H9 (cell line): ENCODE results near the gene INSR. TPM values are rescaled to one million over a fixed set of nuclear protein-coding genes. Genes with fewer than 3 reads are reported as not detected.

Experiments used
- DNase-seq: peaks from one replicate; pipeline ENCODE4 v3.0.0-alpha.2; 2017
- H2AFZ ChIP-seq: one replicate; pipeline ENCODE4 v1.6.1; 2013; ENCODE audit warnings: mild to moderate bottlenecking, low read length, control low read depth, moderate library complexity
- H2AK5ac ChIP-seq: 2 replicates; pipeline ENCODE4 v1.6.1; 2013; ENCODE audit warnings: low read length, control low read depth, mixed read lengths; ENCODE audit not compliant: insufficient read length
- H2BK120ac ChIP-seq: one replicate; pipeline ENCODE4 v1.6.1; 2013; ENCODE audit warnings: low read depth, mild to moderate bottlenecking, low read length, control low read depth, inconsistent platforms; ENCODE audit not compliant: poor library complexity, severe bottlenecking
- H2BK12ac ChIP-seq: 2 replicates; pipeline ENCODE4 v1.6.1; 2013; ENCODE audit warnings: low read length, control low read depth, mixed read lengths, low read depth; ENCODE audit not compliant: insufficient read length
- H2BK15ac ChIP-seq: 2 replicates; pipeline ENCODE4 v1.6.1; 2013; ENCODE audit warnings: low read depth, low read length, control low read depth
- H2BK20ac ChIP-seq: one replicate; pipeline ENCODE4 v1.6.1; 2013; ENCODE audit warnings: low read depth, mild to moderate bottlenecking, low read length, control low read depth, inconsistent platforms; ENCODE audit not compliant: poor library complexity, severe bottlenecking
- H2BK5ac ChIP-seq: 2 replicates; pipeline ENCODE4 v1.6.1; 2013; ENCODE audit warnings: low read length, control low read depth, mixed read lengths; ENCODE audit not compliant: insufficient read length
- H3K14ac ChIP-seq: 2 replicates; pipeline ENCODE4 v1.6.1; 2013; ENCODE audit warnings: low read length, control low read depth; ENCODE audit not compliant: insufficient read depth
- H3K18ac ChIP-seq: 2 replicates; pipeline ENCODE4 v1.6.1; 2013; ENCODE audit warnings: low read depth, mild to moderate bottlenecking, mixed read lengths, low read length, control low read depth; ENCODE audit not compliant: insufficient read length
- H3K23ac ChIP-seq: 2 replicates; pipeline ENCODE4 v1.6.1; 2013; ENCODE audit warnings: low read length, control low read depth, mixed read lengths, low read depth; ENCODE audit not compliant: insufficient read length
- H3K23me2 ChIP-seq: 2 replicates; pipeline ENCODE4 v1.6.1; 2013; ENCODE audit warnings: low read depth, mild to moderate bottlenecking, mixed read lengths, low read length, control low read depth; ENCODE audit not compliant: insufficient read length, poor library complexity, severe bottlenecking
- H3K27ac ChIP-seq: 2 replicates; pipeline ENCODE4 v1.5.1; 2013; ENCODE audit warnings: low read length, control low read depth, mixed read lengths, low read depth; ENCODE audit not compliant: insufficient read length
- H3K27me3 ChIP-seq: 2 replicates; pipeline ENCODE4 v1.6.1; 2013; ENCODE audit warnings: low read length, control low read depth, inconsistent platforms; ENCODE audit not compliant: insufficient read depth
- H3K4ac ChIP-seq: 2 replicates; pipeline ENCODE4 v1.6.1; 2013; ENCODE audit warnings: low read depth, mild to moderate bottlenecking, control low read depth, inconsistent platforms, low read length, moderate library complexity
- H3K4me1 ChIP-seq: 2 replicates; pipeline ENCODE4 v1.6.1; 2013; ENCODE audit warnings: low read length, control low read depth, inconsistent platforms; ENCODE audit not compliant: insufficient read depth
- H3K4me2 ChIP-seq: 2 replicates; pipeline ENCODE4 v1.6.1; 2013; ENCODE audit warnings: low read length, control low read depth, mixed read lengths; ENCODE audit not compliant: insufficient read length, insufficient read depth
- H3K56ac ChIP-seq: 2 replicates; pipeline ENCODE4 v1.6.1; 2013; ENCODE audit warnings: low read depth, mild to moderate bottlenecking, mixed read lengths, low read length, control low read depth; ENCODE audit not compliant: insufficient read length
- H3K79me1 ChIP-seq: 2 replicates; pipeline ENCODE4 v1.6.1; 2013; ENCODE audit warnings: low read depth, mild to moderate bottlenecking, moderate library complexity, low read length, control low read depth, inconsistent platforms; ENCODE audit not compliant: insufficient read depth, poor library complexity, severe bottlenecking
- H3K79me2 ChIP-seq: 2 replicates; pipeline ENCODE4 v1.6.1; 2013; ENCODE audit warnings: low read length, control low read depth, inconsistent platforms; ENCODE audit not compliant: insufficient read depth
- H3K9ac ChIP-seq: 2 replicates; pipeline ENCODE4 v1.6.1; 2013; ENCODE audit warnings: low read length, control low read depth, mixed read lengths; ENCODE audit not compliant: insufficient read length; ENCODE audit errors: extremely low read depth
- H3K9me3 ChIP-seq: one replicate; pipeline ENCODE4 v1.6.1; 2013; ENCODE audit warnings: low read depth, low read length, inconsistent platforms; ENCODE audit not compliant: control insufficient read depth
- H3T11ph ChIP-seq: one replicate; pipeline ENCODE4 v1.6.1; 2013; ENCODE audit warnings: mild to moderate bottlenecking, low read length, control low read depth, inconsistent platforms
- H4K20me1 ChIP-seq: one replicate; pipeline ENCODE4 v1.6.1; 2013; ENCODE audit not compliant: control insufficient read depth, insufficient read length, insufficient read depth
- H4K5ac ChIP-seq: 2 replicates; pipeline ENCODE4 v1.6.1; 2013; ENCODE audit warnings: low read depth, mild to moderate bottlenecking, mixed read lengths, low read length, control low read depth; ENCODE audit not compliant: insufficient read length
- H4K8ac ChIP-seq: replicated peaks from 2 replicates; pipeline ENCODE4 v1.6.1; 2013; ENCODE audit warnings: low read length, control low read depth, mixed read lengths, low read depth; ENCODE audit not compliant: insufficient read length
- H4K91ac ChIP-seq: 2 replicates; pipeline ENCODE4 v1.6.1; 2013; ENCODE audit warnings: low read depth, mild to moderate bottlenecking, moderate library complexity, mixed read lengths, low read length, control low read depth; ENCODE audit not compliant: insufficient read length
- H3K27ac Mint-ChIP-seq, 3 experiments: 2 replicates in 2 of 3; 3 replicates in 1 of 3; pipeline ENCODE4 v1.8.0; 2020 to 2021; ENCODE audit warnings: mixed read lengths in 3 of 3, mild to moderate bottlenecking in 1 of 3, moderate library complexity in 1 of 3
- H3K27me3 Mint-ChIP-seq: 2 replicates; pipeline ENCODE4 v1.8.0; 2021; ENCODE audit warnings: low read depth, mild to moderate bottlenecking, moderate library complexity, mixed read lengths
- H3K36me3 Mint-ChIP-seq, 3 experiments: 2 replicates in 2 of 3; 3 replicates in 1 of 3; pipeline ENCODE4 v1.8.0; 2020 to 2021; ENCODE audit warnings: low read depth in 3 of 3, mixed read lengths in 3 of 3; ENCODE audit not compliant: insufficient read depth in 1 of 3
- H3K4me1 Mint-ChIP-seq, 2 experiments: 2 replicates each; pipeline ENCODE4 v1.8.0; 2020; ENCODE audit warnings: mixed read lengths in 2 of 2
- H3K4me3 Mint-ChIP-seq, 2 experiments: 2 replicates in 1 of 2; 3 replicates in 1 of 2; pipeline ENCODE4 v1.8.0; 2020 to 2021; ENCODE audit warnings: mild to moderate bottlenecking in 2 of 2, mixed read lengths in 2 of 2, moderate library complexity in 1 of 2
- H3K9me3 Mint-ChIP-seq, 2 experiments: 2 replicates in 1 of 2; 3 replicates in 1 of 2; pipeline ENCODE4 v1.8.0; 2020; ENCODE audit warnings: mild to moderate bottlenecking in 2 of 2, mixed read lengths in 2 of 2, moderate library complexity in 1 of 2
- WGBS: extraction: QIAGEN DNeasy Blood & Tissue Kit; methylation state at CpG from one replicate; pipeline ENCODE4 v1.1.7; 2013; ENCODE audit warnings: missing lambda C conversion rate, low lambda C conversion rate, mixed read lengths; ENCODE audit not compliant: insufficient read length; ENCODE audit errors: extremely low coverage; 5-methylcytosine and 5-hydroxymethylcytosine counted together
- total RNA-seq: library from RNA; stranded (reverse); gene quantifications from 2 replicates; pipeline ENCODE4 v1.2.1, GENCODE V29; 2021
- TF ChIP-seq, protein P1 (sequence below): fragments of 200-600 bp; sonication (generic); conservative IDR thresholded peaks from 3 replicates; pipeline ENCODE4 v1.8.0; 2021; ENCODE audit warnings: antibody characterized with exemption, mild to moderate bottlenecking

Gene INSR
- total RNA-seq, 1 experiment from 2014 or later, result 39.8 TPM

DNA sequence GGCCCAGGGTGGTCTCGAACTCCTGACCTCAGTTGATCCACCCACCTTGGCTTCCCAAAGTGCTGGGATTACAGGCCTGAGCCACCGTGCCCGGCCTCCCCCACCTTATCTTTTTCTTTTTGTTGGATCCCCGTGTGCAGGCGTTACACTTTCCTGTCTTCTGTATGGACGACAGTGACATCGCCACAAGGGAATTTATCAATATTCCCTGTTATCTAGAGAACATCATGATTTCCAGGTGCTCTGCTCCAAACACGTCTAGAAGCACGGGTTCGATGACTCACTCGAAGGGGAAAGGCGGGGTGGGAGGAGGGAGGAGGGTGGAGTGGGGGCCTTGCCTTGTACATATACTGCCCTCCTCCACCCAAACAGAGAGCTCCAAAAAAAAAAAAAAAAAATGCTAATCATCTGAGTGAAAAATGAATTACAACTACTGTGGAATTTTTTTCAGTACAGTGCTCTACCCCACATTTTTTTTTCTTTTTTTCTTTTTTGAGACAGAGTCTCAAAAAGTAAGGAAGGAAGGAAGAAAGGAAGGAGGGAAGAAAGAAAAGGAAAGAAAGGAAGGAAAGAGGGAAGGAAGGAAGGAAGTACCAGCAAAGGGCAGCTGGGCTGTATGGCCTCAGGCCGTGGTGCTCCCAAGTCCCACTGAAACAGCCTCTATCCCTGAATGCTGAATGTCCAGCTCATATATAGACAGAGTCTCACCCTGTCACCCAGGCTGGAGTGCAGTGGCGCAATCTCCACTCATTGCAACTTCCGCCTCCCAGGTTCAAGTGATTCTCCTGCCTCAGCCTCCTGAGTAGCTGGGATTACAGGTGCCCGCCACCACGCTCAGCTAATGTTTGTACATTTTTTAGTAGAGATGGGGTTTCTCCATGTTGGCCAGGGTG, 36.8 kb downstream of the INSR start:
- no peak overlapping the region for H3K27ac ChIP-seq
- H3K23me2 ChIP-seq, result no peaks in the 10 kb centered on the region
- H3K4me3 Mint-ChIP-seq, result no peak overlapping the region
- no peaks in the 10 kb centered on the region for H3K9me3 ChIP-seq
- no peak overlapping the region for H3T11ph ChIP-seq
- no peak overlapping the region for H2BK12ac ChIP-seq
- no peak for DNase-seq
- H3K27ac Mint-ChIP-seq, result peak overlapping the region in 2 of 3 experiments; percentile 36 to 81; a peak in 4 of 7 replicates
- no peaks in the 10 kb centered on the region for H3K27me3 ChIP-seq
- H4K8ac ChIP-seq, result no peak overlapping the region
- no peak overlapping the region for H3K18ac ChIP-seq
- no peak overlapping the region for H2BK20ac ChIP-seq
- H2BK15ac ChIP-seq, result no peak overlapping the region
- H3K9ac ChIP-seq, result no peak overlapping the region
- H3K4me2 ChIP-seq, result no peak overlapping the region
- H3K23ac ChIP-seq, result no peak overlapping the region
- no peak overlapping the region for H2BK120ac ChIP-seq
- H3K14ac ChIP-seq, result no peak overlapping the region
- H3K56ac ChIP-seq, result no peak overlapping the region
- H3K79me1 ChIP-seq, result peaks cover 4% of the 10 kb centered on the region
- H3K79me2 ChIP-seq, result no peaks in the 10 kb centered on the region; the same call in 1 of the 2 replicates
- TF ChIP-seq, protein P1, sequence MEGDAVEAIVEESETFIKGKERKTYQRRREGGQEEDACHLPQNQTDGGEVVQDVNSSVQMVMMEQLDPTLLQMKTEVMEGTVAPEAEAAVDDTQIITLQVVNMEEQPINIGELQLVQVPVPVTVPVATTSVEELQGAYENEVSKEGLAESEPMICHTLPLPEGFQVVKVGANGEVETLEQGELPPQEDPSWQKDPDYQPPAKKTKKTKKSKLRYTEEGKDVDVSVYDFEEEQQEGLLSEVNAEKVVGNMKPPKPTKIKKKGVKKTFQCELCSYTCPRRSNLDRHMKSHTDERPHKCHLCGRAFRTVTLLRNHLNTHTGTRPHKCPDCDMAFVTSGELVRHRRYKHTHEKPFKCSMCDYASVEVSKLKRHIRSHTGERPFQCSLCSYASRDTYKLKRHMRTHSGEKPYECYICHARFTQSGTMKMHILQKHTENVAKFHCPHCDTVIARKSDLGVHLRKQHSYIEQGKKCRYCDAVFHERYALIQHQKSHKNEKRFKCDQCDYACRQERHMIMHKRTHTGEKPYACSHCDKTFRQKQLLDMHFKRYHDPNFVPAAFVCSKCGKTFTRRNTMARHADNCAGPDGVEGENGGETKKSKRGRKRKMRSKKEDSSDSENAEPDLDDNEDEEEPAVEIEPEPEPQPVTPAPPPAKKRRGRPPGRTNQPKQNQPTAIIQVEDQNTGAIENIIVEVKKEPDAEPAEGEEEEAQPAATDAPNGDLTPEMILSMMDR, result no peak
- H2AK5ac ChIP-seq, result no peak overlapping the region
- H4K20me1 ChIP-seq, result no peaks in the 10 kb centered on the region
- H3K4ac ChIP-seq, result no peak overlapping the region
- H4K5ac ChIP-seq, result no peak overlapping the region
- H3K4me1 Mint-ChIP-seq, result peaks cover 12 to 15% of the 10 kb centered on the region in 2 experiments
- H2BK5ac ChIP-seq, result no peak overlapping the region
- no peak overlapping the region for H4K91ac ChIP-seq
- H3K27me3 Mint-ChIP-seq, result no peaks in the 10 kb centered on the region
- no peaks in the 10 kb centered on the region for H3K9me3 Mint-ChIP-seq
- peaks cover 2% of the 10 kb centered on the region; the same call in 1 of the 2 replicates for H3K4me1 ChIP-seq
- WGBS, result no CpG with 5 or more reads among the region's 17 CpGs
- H3K36me3 Mint-ChIP-seq, result 0 out of 7 replicates have a peak, but pooled peaks cover 0 to 2% (median 0%) of the 10 kb centered on the region in 3 experiments
- no peak overlapping the region for H2AFZ ChIP-seq
